Lung (tissue), 12 donors: ENCODE measurements around the gene NFIA. TPM values are rescaled to one million over a fixed set of nuclear protein-coding genes. Genes with fewer than 3 reads are reported as not detected.

Experiments used
- ATAC-seq: fragments of 200-7000 bp; cut with Tn5 transposase; one replicate; pipeline ENCODE4 v1.9.1; 2020; ENCODE audit warnings: moderate number of reproducible peaks; ENCODE audit not compliant: insufficient read depth, low FRiP score
- DNase-seq, 3 donors: peaks; one replicate each; pipeline ENCODE4 v3.0.0-alpha.2; 2013 to 2017
- H3K27ac ChIP-seq, 2 donors: one replicate each; pipeline ENCODE4 v1.5.1; 2013; ENCODE audit warnings: mild to moderate bottlenecking in 2 of 2, moderate library complexity in 2 of 2, control low read depth in 1 of 2, inconsistent platforms in 1 of 2, low read depth in 1 of 2, low read length in 1 of 2
- H3K27me3 ChIP-seq, 3 donors: one replicate each; pipeline ENCODE4 v1.5.1; 2013; ENCODE audit warnings: low read length in 2 of 3; ENCODE audit not compliant: control insufficient read depth in 3 of 3, insufficient read depth in 3 of 3
- H3K36me3 ChIP-seq, 4 donors: one replicate each; pipeline ENCODE4 v1.5.1; 2013; ENCODE audit warnings: low read length in 4 of 4, mild to moderate bottlenecking in 1 of 4, moderate library complexity in 1 of 4; ENCODE audit not compliant: control insufficient read depth in 4 of 4, insufficient read depth in 4 of 4
- H3K4me1 ChIP-seq, 5 donors: one replicate each; pipeline ENCODE4 v1.5.1; 2013; ENCODE audit warnings: low read length in 5 of 5, mild to moderate bottlenecking in 2 of 5, moderate library complexity in 1 of 5; ENCODE audit not compliant: control insufficient read depth in 5 of 5, insufficient read depth in 5 of 5
- H3K4me3 ChIP-seq: one replicate; pipeline ENCODE4 v1.5.1; 2013; ENCODE audit warnings: mild to moderate bottlenecking, control low read depth, moderate library complexity
- H3K9ac ChIP-seq, 2 donors: one replicate each; pipeline ENCODE4 v1.5.1; 2013; ENCODE audit warnings: low read length in 2 of 2, control low read depth in 1 of 2; ENCODE audit not compliant: insufficient read depth in 1 of 2
- H3K9me3 ChIP-seq, 4 donors: one replicate each; pipeline ENCODE4 v1.5.1; 2013; ENCODE audit warnings: low read length in 3 of 4, mild to moderate bottlenecking in 1 of 4, moderate library complexity in 1 of 4; ENCODE audit not compliant: control insufficient read depth in 4 of 4, insufficient read depth in 3 of 4
- WGBS, 2 donors: extraction: QIAGEN DNeasy Blood & Tissue Kit; methylation state at CpG; one replicate each; pipeline ENCODE4 v1.1.7; 2013; 5-methylcytosine and 5-hydroxymethylcytosine counted together
- polyA plus RNA-seq, 2 donors: library from polyadenylated mRNA; stranded (reverse); fragments of 200-250 nt; gene quantifications; one replicate each; pipeline ENCODE4 v1.2.1, GENCODE V29; 2013
- total RNA-seq, 2 donors: library from RNA; depleted of rRNA in 1 of 2; stranded (reverse); fragments of >200 nt in 1 of 2; gene quantifications; one replicate each; pipeline ENCODE4 v1.2.1, GENCODE V29; 2014 to 2021
- TF ChIP-seq, protein P1 (sequence below): IDR thresholded peaks from 2 replicates; pipeline ENCODE4 v1.5.1; 2012; ENCODE audit warnings: mild to moderate bottlenecking; ENCODE audit errors: control extremely low read depth, extremely low read depth
- donor health status: control.
- donor health status: control.
- donor health status: Bipolar disorder and iron deficiency.
- donor health status: healthy.
- donor health status: DM: yes; HTN: yes; CAD: no.

The NFIA gene
- total and polyA plus RNA-seq, 4 donors = 3.0 to 63.4 (median 34.2) TPM

- ATAC-seq (no peak), DNase-seq (no peak)
- TF ChIP-seq, protein P1, sequence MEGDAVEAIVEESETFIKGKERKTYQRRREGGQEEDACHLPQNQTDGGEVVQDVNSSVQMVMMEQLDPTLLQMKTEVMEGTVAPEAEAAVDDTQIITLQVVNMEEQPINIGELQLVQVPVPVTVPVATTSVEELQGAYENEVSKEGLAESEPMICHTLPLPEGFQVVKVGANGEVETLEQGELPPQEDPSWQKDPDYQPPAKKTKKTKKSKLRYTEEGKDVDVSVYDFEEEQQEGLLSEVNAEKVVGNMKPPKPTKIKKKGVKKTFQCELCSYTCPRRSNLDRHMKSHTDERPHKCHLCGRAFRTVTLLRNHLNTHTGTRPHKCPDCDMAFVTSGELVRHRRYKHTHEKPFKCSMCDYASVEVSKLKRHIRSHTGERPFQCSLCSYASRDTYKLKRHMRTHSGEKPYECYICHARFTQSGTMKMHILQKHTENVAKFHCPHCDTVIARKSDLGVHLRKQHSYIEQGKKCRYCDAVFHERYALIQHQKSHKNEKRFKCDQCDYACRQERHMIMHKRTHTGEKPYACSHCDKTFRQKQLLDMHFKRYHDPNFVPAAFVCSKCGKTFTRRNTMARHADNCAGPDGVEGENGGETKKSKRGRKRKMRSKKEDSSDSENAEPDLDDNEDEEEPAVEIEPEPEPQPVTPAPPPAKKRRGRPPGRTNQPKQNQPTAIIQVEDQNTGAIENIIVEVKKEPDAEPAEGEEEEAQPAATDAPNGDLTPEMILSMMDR = no peak
- no peaks in the 10 kb centered on the region for H3K27me3 ChIP-seq
- H3K9ac ChIP-seq = no peak overlapping the region
- H3K4me1 ChIP-seq = no peaks in the 10 kb centered on the region
- no peaks in the 10 kb centered on the region for H3K9me3 ChIP-seq
- H3K27ac ChIP-seq = no peak overlapping the region
- no peaks in the 10 kb centered on the region for H3K36me3 ChIP-seq
- WGBS, 2 donors = 56 to 59% methylated on average over 3 of the region's 3 CpGs
- no peak overlapping the region for H3K4me3 ChIP-seq
These were observed 390.5 kb downstream of the NFIA start for GRCh38 chr1:61472876-61473275.

DNA sequence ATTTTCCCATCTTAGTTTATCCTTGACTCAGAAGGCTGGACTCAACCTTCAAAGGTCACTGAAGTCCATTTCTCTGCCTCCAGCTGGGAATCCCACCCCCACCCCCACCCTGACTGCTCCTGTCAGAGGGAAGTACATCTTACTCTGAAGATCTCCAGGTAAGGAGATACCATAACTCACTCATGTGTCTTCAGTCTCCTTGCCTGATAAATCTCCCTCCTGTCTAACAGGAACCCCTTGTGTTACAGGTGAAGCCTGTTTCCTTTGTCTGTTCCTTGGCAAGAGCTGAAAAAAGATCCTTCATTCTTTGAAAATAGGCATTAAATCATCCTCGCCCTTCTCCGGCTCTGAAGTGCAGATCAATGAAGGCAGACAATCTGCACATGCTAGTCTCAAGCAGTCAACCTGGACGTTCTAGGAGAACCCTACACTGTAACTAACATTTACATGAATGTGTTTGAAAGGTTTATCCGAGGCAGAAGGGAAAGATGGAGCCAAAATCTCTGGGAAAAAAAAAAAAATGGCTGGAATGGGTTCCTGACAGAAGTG, 392.0 kb downstream of the NFIA start:
- DNase-seq = no peak
- H3K27me3 ChIP-seq = no peaks in the 10 kb centered on the region
- H3K4me1 ChIP-seq = no peaks in the 10 kb centered on the region
- no peak overlapping the region for H3K9ac ChIP-seq
- no peak overlapping the region for H3K27ac ChIP-seq
- H3K9me3 ChIP-seq = no peaks in the 10 kb centered on the region
- H3K36me3 ChIP-seq = no peaks in the 10 kb centered on the region
- H3K4me3 ChIP-seq = no peak overlapping the region
- no peak for ATAC-seq
- 79 to 81% methylated on average over 4 of the region's 4 CpGs for WGBS, 2 donors
- TF ChIP-seq, protein P1 = no peak

GRCh38 chr1:61474963-61475362, 392.6 kb downstream of the NFIA start:
- H3K27ac ChIP-seq = no peak overlapping the region
- H3K9me3 ChIP-seq = no peaks in the 10 kb centered on the region
- no peaks in the 10 kb centered on the region for H3K36me3 ChIP-seq
- 88 to 94% methylated on average over 3 of the region's 3 CpGs for WGBS, 2 donors
- DNase-seq (no peak), ATAC-seq (no peak)
- H3K9ac ChIP-seq = no peak overlapping the region
- no peaks in the 10 kb centered on the region for H3K27me3 ChIP-seq
- no peaks in the 10 kb centered on the region for H3K4me1 ChIP-seq
- TF ChIP-seq, protein P1 = no peak
- no peak overlapping the region for H3K4me3 ChIP-seq

DNA sequence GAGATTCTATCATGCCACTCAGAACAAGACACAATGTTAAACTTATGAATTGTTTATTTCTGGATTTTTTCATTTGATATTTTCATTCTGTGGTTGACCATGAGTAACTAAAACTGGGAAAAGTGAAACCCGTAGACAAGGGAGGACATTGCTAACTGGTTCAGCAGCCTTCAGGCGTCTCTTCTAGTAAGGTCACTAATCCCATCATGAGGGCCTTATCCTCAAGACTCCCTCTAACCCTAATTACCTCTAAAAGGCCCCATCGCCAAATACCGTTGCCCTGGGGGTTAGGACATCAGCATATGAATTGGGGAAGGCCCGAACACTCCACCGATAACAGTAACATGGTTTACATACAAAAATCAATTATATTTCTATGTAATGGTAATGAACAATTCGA, 394.9 kb downstream of the NFIA start:
- Histone ChIP-seq H3K27me3 (no peaks in the 10 kb centered on the region), H3K4me1 (no peaks in the 10 kb centered on the region), H3K4me3 (no peak overlapping the region), H3K9ac (no peak overlapping the region), H3K9me3 (no peaks in the 10 kb centered on the region), H3K36me3 (no peaks in the 10 kb centered on the region), H3K27ac (no peak overlapping the region)
- ATAC-seq = no peak
- TF ChIP-seq, protein P1 = no peak
- DNase-seq = no peak
- WGBS, 2 donors = 88 to 89% methylated on average over 7 of the region's 7 CpGs
